GM12878 (cell line): Measurements from ENCODE around the gene TPRA1. TPM values are rescaled to one million over a fixed set of nuclear protein-coding genes. Genes with fewer than 3 reads are reported as not detected.

Experiments
- ATAC-seq: fragments of 200-7000 bp; cut with Tn5 transposase; 3 replicates; pipeline ENCODE4 v1.9.1; 2020; ENCODE audit warnings: mild to moderate bottlenecking, moderate library complexity
- BruUV-seq: library from RNA; stranded (reverse); fragments of 400-500 nt; replicated peaks from 2 replicates; lab custom pipeline; 2021; lab: Mats Ljungman, UMichigan
- CTCF ChIA-PET: fragments of 300-600 bp; sonication (Branson Sonifier 250); formaldehyde crosslinking; extraction: SDS; loops from one replicate; lab custom pipeline; 2021; ENCODE audit warnings: inconsistent platforms; lab: Yijun Ruan, JAX
- POLR2A ChIA-PET: fragments of 350-600 bp; formaldehyde crosslinking; extraction: SDS; loops from one replicate; lab custom pipeline; 2021; ENCODE audit warnings: inconsistent platforms; lab: Charles Lee
- RAD21 ChIA-PET: fragments of 300-600 bp; sonication (Branson Sonifier 250); formaldehyde crosslinking; loops from one replicate; lab custom pipeline; 2023; ENCODE audit warnings: antibody characterized with exemption; ENCODE audit not compliant: unreplicated experiment; lab: Charles Lee
- SMC1A ChIA-PET: fragments of 300-600 bp; sonication (Branson Sonifier 250); formaldehyde crosslinking; loops from one replicate; lab custom pipeline; 2023; ENCODE audit not compliant: unreplicated experiment, uncharacterized antibody; lab: Charles Lee
- DNase-seq: peaks from one replicate; pipeline ENCODE4 v3.0.0-alpha.2; 2011; ENCODE audit warnings: low read depth, low spot score
- FAIRE-seq: peaks from 3 replicates; lab custom pipeline; 2011; peaks lifted over from hg19 to GRCh38; lab: Jason Lieb, UNC
- H2AFZ ChIP-seq: 2 replicates; pipeline ENCODE4 v1.6.0; 2011; ENCODE audit warnings: low read depth, low read length, control low read depth; ENCODE audit not compliant: control insufficient read depth
- H3K27ac ChIP-seq: 2 replicates; pipeline ENCODE4 v1.5.1; 2011; ENCODE audit warnings: control low read depth; ENCODE audit not compliant: control insufficient read depth, insufficient read depth
- H3K27me3 ChIP-seq, 2 experiments: replicated peaks in 1 of 2; 2 replicates each; pipeline versions ENCODE4 v1.6.0 to v1.6.1; 2011; ENCODE audit warnings: low read length in 1 of 2; ENCODE audit not compliant: control insufficient read depth in 2 of 2, insufficient read depth in 2 of 2
- H3K36me3 ChIP-seq, 2 experiments: 2 replicates each; pipeline ENCODE4 v1.5.1; 2011; ENCODE audit warnings: low read length in 1 of 2; ENCODE audit not compliant: control insufficient read depth in 2 of 2, insufficient read depth in 2 of 2
- H3K4me1 ChIP-seq: 2 replicates; pipeline ENCODE4 v1.6.1; 2011; ENCODE audit warnings: mild to moderate bottlenecking, low read length, moderate library complexity, mixed read lengths; ENCODE audit not compliant: control insufficient read depth, insufficient read depth
- H3K4me2 ChIP-seq: 2 replicates; pipeline ENCODE4 v1.6.0; 2011; ENCODE audit warnings: control low read depth; ENCODE audit not compliant: control insufficient read depth, insufficient read depth
- H3K4me3 ChIP-seq: fragments of 200-600 bp; sonication (generic); 2 replicates; pipeline ENCODE4 v1.5.1; 2016
- H3K79me2 ChIP-seq: 2 replicates; pipeline ENCODE4 v1.6.0; 2011; ENCODE audit warnings: low read length; ENCODE audit not compliant: control insufficient read depth, insufficient read depth
- H3K9ac ChIP-seq: 2 replicates; pipeline ENCODE4 v1.8.0; 2011; ENCODE audit warnings: low read length, control low read depth, mixed read lengths; ENCODE audit not compliant: control insufficient read depth, insufficient read depth
- H3K9me3 ChIP-seq: replicated peaks from 3 replicates; pipeline ENCODE4 v1.5.1; 2011; ENCODE audit warnings: mild to moderate bottlenecking, low read length; ENCODE audit not compliant: control insufficient read depth, insufficient read depth
- H4K20me1 ChIP-seq: 2 replicates; pipeline ENCODE4 v1.6.0; 2011; ENCODE audit not compliant: control insufficient read depth, insufficient read depth
- BRCA1 ChIP-seq: IDR thresholded peaks from 2 replicates; pipeline ENCODE4 v1.6.1; 2011; ENCODE audit warnings: low read depth, low read length, improper control_type of control experiment
- DPF2 ChIP-seq: fragments of 450-650 bp; IDR thresholded peaks from 2 replicates; pipeline ENCODE4 v1.6.1; 2017; ENCODE audit warnings: mild to moderate bottlenecking
- EGR1 ChIP-seq, 2 experiments: IDR thresholded peaks; 1 replicate in 1 of 2; 2 replicates in 1 of 2; pipeline ENCODE4 v1.6.1; 2011 to 2012; ENCODE audit warnings: low read depth in 2 of 2, low read length in 2 of 2, borderline replicate concordance in 1 of 2, mild to moderate bottlenecking in 1 of 2, moderate library complexity in 1 of 2
- FOXM1 ChIP-seq: IDR thresholded peaks from 2 replicates; pipeline ENCODE4 v1.6.1; 2012; ENCODE audit warnings: low read depth, mild to moderate bottlenecking, inconsistent platforms, low read length, moderate library complexity
- HDGF ChIP-seq: fragments of 450-650 bp; IDR thresholded peaks from 2 replicates; pipeline ENCODE4 v1.6.1; 2016; ENCODE audit warnings: antibody characterized with exemption
- IKZF1 ChIP-seq: fragments of 450-650 bp; conservative IDR thresholded peaks from 2 replicates; pipeline ENCODE4 v1.6.1; 2017; ENCODE audit warnings: antibody characterized with exemption, mild to moderate bottlenecking
- LARP7 ChIP-seq: fragments of 450-650 bp; IDR thresholded peaks from 2 replicates; pipeline ENCODE4 v1.6.1; 2017; ENCODE audit warnings: mild to moderate bottlenecking
- MEF2A ChIP-seq: IDR thresholded peaks from 2 replicates; pipeline ENCODE4 v1.6.1; 2011; ENCODE audit warnings: low read depth, mild to moderate bottlenecking, low read length, moderate library complexity; ENCODE audit not compliant: insufficient read depth
- MYB ChIP-seq: fragments of 150-350 bp; IDR thresholded peaks from 2 replicates; pipeline ENCODE4 v1.6.1; 2014; ENCODE audit warnings: mild to moderate bottlenecking, low read depth, low read length, borderline replicate concordance
- NBN ChIP-seq: fragments of 450-650 bp; IDR thresholded peaks from 2 replicates; pipeline ENCODE4 v1.6.1; 2016
- NR2F1 ChIP-seq: fragments of 450-650 bp; conservative IDR thresholded peaks from 2 replicates; pipeline ENCODE4 v1.6.1; 2017; ENCODE audit warnings: mild to moderate bottlenecking
- SKIL ChIP-seq: fragments of 450-650 bp; IDR thresholded peaks from 2 replicates; pipeline ENCODE4 v1.6.1; 2017; ENCODE audit warnings: mild to moderate bottlenecking, low read depth, inconsistent platforms; ENCODE audit not compliant: poor library complexity, severe bottlenecking
- TCF12 ChIP-seq: IDR thresholded peaks from 2 replicates; pipeline ENCODE4 v1.6.1; 2011; ENCODE audit warnings: low read depth, mild to moderate bottlenecking, low read length
- WRNIP1 ChIP-seq: IDR thresholded peaks from 2 replicates; pipeline ENCODE4 v1.6.1; 2011; ENCODE audit warnings: low read depth, low read length, improper control_type of control experiment, borderline replicate concordance
- YBX1 ChIP-seq: fragments of 450-650 bp; IDR thresholded peaks from 2 replicates; pipeline ENCODE4 v1.6.1; 2016; ENCODE audit warnings: antibody characterized with exemption
- ZNF274 ChIP-seq: IDR thresholded peaks from one replicate; pipeline ENCODE4 v1.8.0; 2011; ENCODE audit not compliant: insufficient read length, insufficient read depth
- WGBS: methylation state at CpG from one replicate; pipeline ENCODE4 v1.1.6; 2016; ENCODE audit warnings: low lambda C conversion rate; ENCODE audit not compliant: insufficient replicate concordance, insufficient coverage; ENCODE audit errors: missing lambda C conversion rate; 5-methylcytosine and 5-hydroxymethylcytosine counted together
- in situ Hi-C: fragments of 300-500 bp; cut with MboI; formaldehyde crosslinking; loops from 9 replicates; pipeline ENCODE4 v1.14.3; 2018; ENCODE audit warnings: mixed read lengths
- intact Hi-C: fragments of 100-400 bp; cut with micrococcal nuclease; formaldehyde crosslinking; loops from one replicate; pipeline ENCODE4 v1.14.2; 2022; ENCODE audit not compliant: unreplicated experiment
- polyA plus RNA-seq, 11 experiments: library from polyadenylated mRNA; depleted of rRNA in 4 of 11; unstranded in 6 of 11; stranded (reverse) in 5 of 11; fragments of >200 nt; fragmentation: Nextera tagmentation in 4 of 11; fragmentation: Illumina TruSeq in 1 of 11; extraction: Ambion mirVana in 4 of 11; extraction: Trizol in 1 of 11; gene quantifications; 1 replicate in 1 of 11; 2 replicates in 10 of 11; pipeline versions ENCODE4 v1.2.1 to v1.2.3, GENCODE V29; 2011 to 2016; ENCODE audit warnings: inconsistent platforms in 2 of 11, missing spikeins in 2 of 11, low read depth in 1 of 11
- total RNA-seq, 4 experiments: library from RNA; depleted of rRNA in 3 of 4; stranded (reverse); fragments of >200 nt in 3 of 4; fragmentation: Illumina TruSeq in 1 of 4; extraction: Trizol in 1 of 4; gene quantifications; 2 replicates each; pipeline versions ENCODE4 v1.2.1 to v1.2.3, GENCODE V29; 2013 to 2021

The TPRA1 gene
- total and polyA plus RNA-seq, 10 of the 15 experiments (the other 5 are each of a cell fraction or from before 2014, with no cell fraction given) = 1.8 to 39.6 (median 26.6) TPM

GRCh38 chr3:127589600-127590281, 792 bp downstream of the TPRA1 start:
- BruUV-seq = no TSS peak
- peak; percentile 7 for ATAC-seq
- FAIRE-seq = no peak
- TF ChIP-seq WRNIP1 = no peak
- TF ChIP-seq LARP7 = 0 out of 2 replicates have a peak, but pooled peaks have one; percentile 9
- no peak for TF ChIP-seq SKIL
- TF ChIP-seq IKZF1 = 0 out of 2 replicates have a peak, but pooled peaks have one; percentile 29
- TF ChIP-seq FOXM1 = 0 out of 2 replicates have a peak, but pooled peaks have one; percentile 2
- no peak for TF ChIP-seq ZNF274
- TF ChIP-seq EGR1 (IDR thresholded peaks at IDR 0.05; ENCODE audit: borderline replicate concordance in 1 of 2, low read depth in 2 of 2, low read length in 2 of 2) = no peak
- TF ChIP-seq MEF2A = no peak
- TF ChIP-seq HDGF = 0 out of 2 replicates have a peak, but pooled peaks have one; percentile 45
- TF ChIP-seq DPF2 = no peak
- no peak for TF ChIP-seq YBX1
- TF ChIP-seq TCF12 = no peak
- TF ChIP-seq NBN = 0 out of 2 replicates have a peak, but pooled peaks have one; percentile 6
- no peak for TF ChIP-seq MYB
- TF ChIP-seq NR2F1 = no peak
- TF ChIP-seq BRCA1 = no peak
- peak overlapping the region; percentile 99 for H3K4me3 ChIP-seq
- peak overlapping the region; percentile 97 for H3K4me2 ChIP-seq
- in situ Hi-C loops (no loop called here), intact Hi-C loops (loop anchor here (5.0 kb wide), 2 partner anchors 233 to 463 kb away; partner anchors contain the start of genes MGLL and SEC61A1)
- no peaks in the 10 kb centered on the region; a peak in 1 of 4 replicates for H3K36me3 ChIP-seq
- peak overlapping the region; percentile 81 for H3K9ac ChIP-seq
- ChIA-PET SMC1A (interaction anchor here (0.9 to 2.5 kb wide), 2 partner anchors 9 to 14 kb away, joined by 3 to 9 read pairs; no protein-coding TSS in a partner anchor), POLR2A (interaction anchor here (0.7 to 3.6 kb wide), 3 partner anchors 9 to 1372 kb away, joined by 3 to 39 read pairs (median 3); partner anchors contain the start of gene MCM2), RAD21 (interaction anchor here (1.6 to 2.5 kb wide), 2 partner anchors 9 to 15 kb away, joined by 8 to 11 read pairs; partner anchors contain the start of gene MCM2), CTCF (interaction anchor here (0.6 to 5.3 kb wide), 6 partner anchors 8 to 378 kb away, joined by 3 to 43 read pairs (median 4); no protein-coding TSS in a partner anchor)
- H3K4me1 ChIP-seq = peaks cover 22% of the 10 kb centered on the region
- no peaks in the 10 kb centered on the region for H3K9me3 ChIP-seq
- peak overlapping the region; percentile 94 for H3K27ac ChIP-seq
- peak overlapping the region; percentile 71 for H2AFZ ChIP-seq
- DNase-seq = no peak
- H3K27me3 ChIP-seq = no peaks in the 10 kb centered on the region
- WGBS = 2% methylated on average over 55 of the region's 56 CpGs
- H3K79me2 ChIP-seq = peaks cover 52% of the 10 kb centered on the region
- H4K20me1 ChIP-seq = no peaks in the 10 kb centered on the region; the same call in 1 of the 2 replicates
